ENCODE measurements around the gene CETN1. TPM values are rescaled to one million over a fixed set of nuclear protein-coding genes. Genes with fewer than 3 reads are reported as not detected.

Gene CETN1
- polyA plus RNA-seq (2013, experiment 1 of 2) = not detected
- not detected for polyA plus RNA-seq (2013, experiment 2 of 2)

GRCh38 chr18:580154-580553 lies at the start of gene CETN1:
Gene CETN1 (plus strand): TSS chr18:580380. CDS start chr18:580409, 29 bp downstream.
- no peak within 1 kb of the TSS for H2AK5ac ChIP-seq (ENCODE audit: low read length)
- WGBS (ENCODE audit: extremely low coverage, insufficient coverage, low lambda C conversion rate) = no CpG with 5 or more reads among the region's 38 CpGs
- H3K27me3 ChIP-seq (ENCODE audit: insufficient read depth, low read length, poor library complexity) = no peaks in the 10 kb centered on the region
- no peaks in the 10 kb centered on the region for H3K79me1 ChIP-seq (ENCODE audit: low read length)
- DNase-seq = no peak
- no peak within 1 kb of the TSS for H3K27ac ChIP-seq (ENCODE audit: low read depth, low read length)
- no peak within 1 kb of the TSS for H3K4ac ChIP-seq (ENCODE audit: low read depth, low read length)
- no peak within 1 kb of the TSS for H3K56ac ChIP-seq (ENCODE audit: low read length)
- H3K18ac ChIP-seq (ENCODE audit: low read length) = no peak within 1 kb of the TSS
- H4K5ac ChIP-seq (ENCODE audit: low read length) = no peak within 1 kb of the TSS
- H3K4me2 ChIP-seq (ENCODE audit: low read length) = no peak within 1 kb of the TSS
- H3K23ac ChIP-seq (ENCODE audit: low read length) = no peak within 1 kb of the TSS
- H2BK5ac ChIP-seq (ENCODE audit: low read length) = no peak within 1 kb of the TSS
- no peak within 1 kb of the TSS for H2BK15ac ChIP-seq (replicated peaks; ENCODE audit: low read depth)
- H2BK120ac ChIP-seq (ENCODE audit: low read depth, low read length) = no peak within 1 kb of the TSS
- no peak within 1 kb of the TSS for H4K8ac ChIP-seq (ENCODE audit: low read depth, low read length)
- no peak within 1 kb of the TSS for H3K4me3 ChIP-seq (ENCODE audit: low read length)
- H3K36me3 ChIP-seq (ENCODE audit: control insufficient read depth, insufficient read depth, low read length) = no peaks in the 10 kb centered on the region
- no peaks in the 10 kb centered on the region for H3K79me2 ChIP-seq (ENCODE audit: control insufficient read depth, insufficient read depth, low read length)
- no peaks in the 10 kb centered on the region for H3K4me1 ChIP-seq (ENCODE audit: control insufficient read depth, low read depth, low read length)
- H3K9ac ChIP-seq (ENCODE audit: low read length) = no peak within 1 kb of the TSS

GRCh38 chr18:532018-532417 lies 48.2 kb upstream of the CETN1 start:
- Histone ChIP-seq H2AK5ac (ENCODE audit: low read length) (no peak overlapping the region), H3K4me1 (ENCODE audit: control insufficient read depth, low read depth, low read length) (no peaks in the 10 kb centered on the region), H4K5ac (ENCODE audit: low read length) (no peak overlapping the region), H3K56ac (ENCODE audit: low read length) (no peak overlapping the region), H2BK5ac (ENCODE audit: low read length) (no peak overlapping the region), H3K18ac (ENCODE audit: low read length) (no peak overlapping the region), H3K79me1 (ENCODE audit: low read length) (no peaks in the 10 kb centered on the region), H2BK120ac (ENCODE audit: low read depth, low read length) (no peak overlapping the region), H2BK15ac (replicated peaks; ENCODE audit: low read depth) (no peak overlapping the region), H3K27me3 (ENCODE audit: insufficient read depth, low read length, poor library complexity) (no peaks in the 10 kb centered on the region), H3K79me2 (ENCODE audit: control insufficient read depth, insufficient read depth, low read length) (no peaks in the 10 kb centered on the region), H3K4me3 (ENCODE audit: low read length) (no peak overlapping the region), H3K27ac (ENCODE audit: low read depth, low read length) (no peak overlapping the region), H3K36me3 (ENCODE audit: control insufficient read depth, insufficient read depth, low read length) (no peaks in the 10 kb centered on the region), H4K8ac (ENCODE audit: low read depth, low read length) (no peak overlapping the region), H3K9ac (ENCODE audit: low read length) (no peak overlapping the region), H3K4ac (ENCODE audit: low read depth, low read length) (no peak overlapping the region), H3K23ac (ENCODE audit: low read length) (no peak overlapping the region), H3K4me2 (ENCODE audit: low read length) (no peak overlapping the region)
- DNase-seq = no peak
- WGBS (ENCODE audit: extremely low coverage, insufficient coverage, low lambda C conversion rate) = no CpG with 5 or more reads among the region's 4 CpGs

- Histone ChIP-seq H3K36me3 (ENCODE audit: control insufficient read depth, insufficient read depth, low read length) (no peaks in the 10 kb centered on the region), H3K4me2 (ENCODE audit: low read length) (no peak overlapping the region), H3K9ac (ENCODE audit: low read length) (no peak overlapping the region), H3K4ac (ENCODE audit: low read depth, low read length) (no peak overlapping the region), H2BK15ac (replicated peaks; ENCODE audit: low read depth) (no peak overlapping the region), H3K4me3 (ENCODE audit: low read length) (no peak overlapping the region), H2BK120ac (ENCODE audit: low read depth, low read length) (no peak overlapping the region), H3K27ac (ENCODE audit: low read depth, low read length) (no peak overlapping the region), H3K4me1 (ENCODE audit: control insufficient read depth, low read depth, low read length) (no peaks in the 10 kb centered on the region), H3K79me2 (ENCODE audit: control insufficient read depth, insufficient read depth, low read length) (no peaks in the 10 kb centered on the region), H4K5ac (ENCODE audit: low read length) (no peak overlapping the region), H3K79me1 (ENCODE audit: low read length) (no peaks in the 10 kb centered on the region), H3K18ac (ENCODE audit: low read length) (no peak overlapping the region), H3K23ac (ENCODE audit: low read length) (no peak overlapping the region), H2AK5ac (ENCODE audit: low read length) (no peak overlapping the region), H2BK5ac (ENCODE audit: low read length) (no peak overlapping the region), H3K56ac (ENCODE audit: low read length) (no peak overlapping the region), H4K8ac (ENCODE audit: low read depth, low read length) (no peak overlapping the region), H3K27me3 (ENCODE audit: insufficient read depth, low read length, poor library complexity) (no peaks in the 10 kb centered on the region)
- DNase-seq = no peak
Measured at GRCh38 chr18:532632-533031, 47.5 kb upstream of the CETN1 start.

- no peak overlapping the region for H2BK120ac ChIP-seq (ENCODE audit: low read depth, low read length)
Measured at GRCh38 chr18:533995-534601, 46.1 kb upstream of the CETN1 start.

DNA sequence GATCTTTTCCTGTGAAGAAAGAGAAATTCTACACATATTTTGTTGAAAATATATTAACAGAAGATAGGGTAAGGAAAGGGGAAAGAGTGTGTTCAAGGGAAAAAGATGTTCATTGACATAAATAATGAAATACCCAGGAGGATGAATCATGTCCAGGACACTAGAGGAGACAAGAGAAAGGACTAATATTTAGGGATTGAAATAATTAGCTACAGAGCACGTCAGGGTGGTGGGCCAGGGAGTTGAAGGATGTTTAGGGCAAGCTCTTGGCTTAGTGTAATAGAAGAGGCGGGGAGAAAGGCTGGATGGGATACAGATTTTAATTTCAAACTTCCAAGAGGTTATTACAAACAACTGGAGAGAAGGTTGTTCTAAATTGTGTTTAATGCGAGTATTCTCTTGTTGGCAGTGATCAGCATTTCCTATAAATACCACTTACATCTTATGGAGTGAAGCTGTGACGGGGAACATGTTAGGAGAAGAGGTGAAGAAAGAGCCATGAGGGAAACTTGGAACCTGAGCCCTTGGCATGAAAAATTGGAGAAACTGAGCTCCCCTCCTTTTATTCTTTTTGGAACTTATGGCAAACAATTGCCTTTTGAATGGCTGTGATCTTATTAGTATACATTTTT lies 36.6 kb upstream of the CETN1 start:
- Histone ChIP-seq H2BK5ac (ENCODE audit: low read length) (no peak overlapping the region), H3K4me2 (ENCODE audit: low read length) (no peak overlapping the region), H3K4me3 (ENCODE audit: low read length) (no peak overlapping the region), H2AK5ac (ENCODE audit: low read length) (no peak overlapping the region), H4K8ac (ENCODE audit: low read depth, low read length) (no peak overlapping the region), H3K27me3 (ENCODE audit: insufficient read depth, low read length, poor library complexity) (no peaks in the 10 kb centered on the region), H4K5ac (ENCODE audit: low read length) (no peak overlapping the region), H3K23ac (ENCODE audit: low read length) (no peak overlapping the region), H2BK15ac (replicated peaks; ENCODE audit: low read depth) (no peak overlapping the region), H3K36me3 (ENCODE audit: control insufficient read depth, insufficient read depth, low read length) (no peaks in the 10 kb centered on the region), H3K18ac (ENCODE audit: low read length) (no peak overlapping the region), H3K4me1 (ENCODE audit: control insufficient read depth, low read depth, low read length) (no peaks in the 10 kb centered on the region), H3K56ac (ENCODE audit: low read length) (no peak overlapping the region), H3K27ac (ENCODE audit: low read depth, low read length) (no peak overlapping the region), H3K79me2 (ENCODE audit: control insufficient read depth, insufficient read depth, low read length) (no peaks in the 10 kb centered on the region), H3K79me1 (ENCODE audit: low read length) (no peaks in the 10 kb centered on the region), H3K4ac (ENCODE audit: low read depth, low read length) (no peak overlapping the region), H3K9ac (ENCODE audit: low read length) (no peak overlapping the region), H2BK120ac (ENCODE audit: low read depth, low read length) (no peak overlapping the region)
- WGBS (ENCODE audit: extremely low coverage, insufficient coverage, low lambda C conversion rate) = no CpG with 5 or more reads among the region's 4 CpGs
- no peak for DNase-seq

More at GRCh38 chr18:533995-534601, 46.1 kb upstream of the CETN1 start:
- no peak overlapping the region for H3K18ac ChIP-seq (ENCODE audit: low read length)
- no peaks in the 10 kb centered on the region for H3K4me1 ChIP-seq (ENCODE audit: control insufficient read depth, low read depth, low read length)
- no peak overlapping the region for H3K4me2 ChIP-seq (ENCODE audit: low read length)
- WGBS (ENCODE audit: extremely low coverage, insufficient coverage, low lambda C conversion rate) = no CpG with 5 or more reads among the region's 6 CpGs
- H3K4ac ChIP-seq (ENCODE audit: low read depth, low read length) = no peak overlapping the region
- no peak overlapping the region for H4K8ac ChIP-seq (ENCODE audit: low read depth, low read length)
- H3K79me1 ChIP-seq (ENCODE audit: low read length) = no peaks in the 10 kb centered on the region
- no peak overlapping the region for H2AK5ac ChIP-seq (ENCODE audit: low read length)
- H3K27ac ChIP-seq (ENCODE audit: low read depth, low read length) = no peak overlapping the region
- H3K23ac ChIP-seq (ENCODE audit: low read length) = no peak overlapping the region
- H3K56ac ChIP-seq (ENCODE audit: low read length) = no peak overlapping the region
- H4K5ac ChIP-seq (ENCODE audit: low read length) = no peak overlapping the region
- H3K4me3 ChIP-seq (ENCODE audit: low read length) = no peak overlapping the region
- DNase-seq = no peak
- no peak overlapping the region for H2BK5ac ChIP-seq (ENCODE audit: low read length)
- H3K36me3 ChIP-seq (ENCODE audit: control insufficient read depth, insufficient read depth, low read length) = no peaks in the 10 kb centered on the region
- H2BK15ac ChIP-seq (replicated peaks; ENCODE audit: low read depth) = no peak overlapping the region
- no peaks in the 10 kb centered on the region for H3K79me2 ChIP-seq (ENCODE audit: control insufficient read depth, insufficient read depth, low read length)
- H3K9ac ChIP-seq (ENCODE audit: low read length) = no peak overlapping the region
- no peaks in the 10 kb centered on the region for H3K27me3 ChIP-seq (ENCODE audit: insufficient read depth, low read length, poor library complexity)

GRCh38 chr18:549967-550366 lies 30.2 kb upstream of the CETN1 start:
- Histone ChIP-seq H3K4me2 (ENCODE audit: low read length) (no peak overlapping the region), H3K79me1 (ENCODE audit: low read length) (no peaks in the 10 kb centered on the region), H3K27me3 (ENCODE audit: insufficient read depth, low read length, poor library complexity) (no peaks in the 10 kb centered on the region), H4K8ac (ENCODE audit: low read depth, low read length) (no peak overlapping the region), H2BK120ac (ENCODE audit: low read depth, low read length) (no peak overlapping the region), H3K56ac (ENCODE audit: low read length) (no peak overlapping the region), H2AK5ac (ENCODE audit: low read length) (no peak overlapping the region), H3K79me2 (ENCODE audit: control insufficient read depth, insufficient read depth, low read length) (no peaks in the 10 kb centered on the region), H3K36me3 (ENCODE audit: control insufficient read depth, insufficient read depth, low read length) (no peaks in the 10 kb centered on the region), H3K23ac (ENCODE audit: low read length) (no peak overlapping the region), H3K27ac (ENCODE audit: low read depth, low read length) (no peak overlapping the region), H2BK5ac (ENCODE audit: low read length) (no peak overlapping the region), H3K4me1 (ENCODE audit: control insufficient read depth, low read depth, low read length) (no peaks in the 10 kb centered on the region), H4K5ac (ENCODE audit: low read length) (no peak overlapping the region), H3K4ac (ENCODE audit: low read depth, low read length) (no peak overlapping the region), H2BK15ac (replicated peaks; ENCODE audit: low read depth) (no peak overlapping the region), H3K9ac (ENCODE audit: low read length) (no peak overlapping the region), H3K18ac (ENCODE audit: low read length) (no peak overlapping the region), H3K4me3 (ENCODE audit: low read length) (no peak overlapping the region)
- no peak for DNase-seq
- WGBS (ENCODE audit: extremely low coverage, insufficient coverage, low lambda C conversion rate) = no CpG with 5 or more reads among the region's 3 CpGs

Measured in mesendoderm (in vitro differentiated cells).